ENCODE data around the gene PRDM16. TPM values are rescaled to one million over a fixed set of nuclear protein-coding genes. Genes with fewer than 3 reads are reported as not detected.
A peak's percentile ranks its signal among the peaks of the same experiment; 100 is the strongest.

Gene PRDM16
- total RNA-seq, 4 donors from 2014 or later: 15.7 to 54.3 (median 27.6) TPM

DNA sequence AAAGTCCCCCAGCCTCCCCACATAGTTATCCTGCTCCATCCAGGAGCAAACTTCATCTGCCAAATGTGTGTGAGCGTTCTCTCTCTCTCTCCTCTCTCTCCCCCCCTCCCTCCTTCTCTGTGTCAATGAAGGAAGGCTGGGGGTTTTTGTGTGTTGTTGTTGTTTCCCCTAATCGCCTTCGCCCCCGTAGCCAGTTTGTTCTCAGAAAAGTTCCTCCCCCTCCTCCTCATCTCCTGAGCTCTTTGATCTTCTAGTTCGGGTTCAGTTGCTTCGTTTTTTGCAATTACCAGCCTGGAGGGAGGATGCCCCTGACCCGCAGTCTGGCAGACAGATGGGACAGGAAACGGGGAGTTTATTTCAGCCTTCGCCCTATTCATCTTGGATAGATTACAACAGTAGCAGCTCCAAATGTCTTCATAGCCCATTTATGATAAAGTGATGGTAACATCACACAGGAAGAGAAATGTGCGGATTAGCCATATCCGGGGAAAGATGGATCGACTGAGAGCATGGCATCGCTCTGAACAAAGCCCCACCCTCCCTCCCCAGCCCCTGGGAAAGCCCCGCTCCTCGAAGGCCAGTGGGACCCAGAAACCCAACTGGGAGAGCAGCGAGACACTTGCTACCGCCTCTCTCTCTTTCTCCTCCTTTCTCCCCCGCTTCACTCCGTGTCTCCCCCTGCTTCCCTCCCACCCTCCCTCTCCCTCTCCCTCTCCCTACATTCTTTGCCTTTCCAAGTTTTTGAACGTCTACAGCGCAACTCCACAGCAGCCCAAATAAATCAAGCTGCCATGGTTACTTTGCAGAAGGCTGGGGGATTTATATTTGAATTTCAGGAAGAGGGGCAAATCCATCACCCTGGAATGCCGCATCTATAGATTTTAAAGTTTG, 245.7 kb downstream of the PRDM16 start:
- intact Hi-C loops (cut with DNase I): no loop called here
- Histone ChIP-seq H3K36me3 (no peaks in the 10 kb centered on the region), H3K27ac (peak overlapping the region in 2 of 3 donors; percentile 80 to 83), H3K4me3 (replicated peaks in 1 of 3) (no peak overlapping the region), H3K9me3 (no peaks in the 10 kb centered on the region), H3K27me3 (no peaks in the 10 kb centered on the region), H3K4me1 (peaks cover 21 to 44% of the 10 kb centered on the region in 2 donors)
- no peak for DNase-seq
- WGBS, 2 donors: 57% methylated on average over 22 of the region's 22 CpGs
- TF ChIP-seq, protein P1, sequence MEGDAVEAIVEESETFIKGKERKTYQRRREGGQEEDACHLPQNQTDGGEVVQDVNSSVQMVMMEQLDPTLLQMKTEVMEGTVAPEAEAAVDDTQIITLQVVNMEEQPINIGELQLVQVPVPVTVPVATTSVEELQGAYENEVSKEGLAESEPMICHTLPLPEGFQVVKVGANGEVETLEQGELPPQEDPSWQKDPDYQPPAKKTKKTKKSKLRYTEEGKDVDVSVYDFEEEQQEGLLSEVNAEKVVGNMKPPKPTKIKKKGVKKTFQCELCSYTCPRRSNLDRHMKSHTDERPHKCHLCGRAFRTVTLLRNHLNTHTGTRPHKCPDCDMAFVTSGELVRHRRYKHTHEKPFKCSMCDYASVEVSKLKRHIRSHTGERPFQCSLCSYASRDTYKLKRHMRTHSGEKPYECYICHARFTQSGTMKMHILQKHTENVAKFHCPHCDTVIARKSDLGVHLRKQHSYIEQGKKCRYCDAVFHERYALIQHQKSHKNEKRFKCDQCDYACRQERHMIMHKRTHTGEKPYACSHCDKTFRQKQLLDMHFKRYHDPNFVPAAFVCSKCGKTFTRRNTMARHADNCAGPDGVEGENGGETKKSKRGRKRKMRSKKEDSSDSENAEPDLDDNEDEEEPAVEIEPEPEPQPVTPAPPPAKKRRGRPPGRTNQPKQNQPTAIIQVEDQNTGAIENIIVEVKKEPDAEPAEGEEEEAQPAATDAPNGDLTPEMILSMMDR (IDR thresholded peaks at IDR 0.05): no peak
- TF ChIP-seq POLR2A (IDR thresholded peaks at IDR 0.05): no peak

DNA sequence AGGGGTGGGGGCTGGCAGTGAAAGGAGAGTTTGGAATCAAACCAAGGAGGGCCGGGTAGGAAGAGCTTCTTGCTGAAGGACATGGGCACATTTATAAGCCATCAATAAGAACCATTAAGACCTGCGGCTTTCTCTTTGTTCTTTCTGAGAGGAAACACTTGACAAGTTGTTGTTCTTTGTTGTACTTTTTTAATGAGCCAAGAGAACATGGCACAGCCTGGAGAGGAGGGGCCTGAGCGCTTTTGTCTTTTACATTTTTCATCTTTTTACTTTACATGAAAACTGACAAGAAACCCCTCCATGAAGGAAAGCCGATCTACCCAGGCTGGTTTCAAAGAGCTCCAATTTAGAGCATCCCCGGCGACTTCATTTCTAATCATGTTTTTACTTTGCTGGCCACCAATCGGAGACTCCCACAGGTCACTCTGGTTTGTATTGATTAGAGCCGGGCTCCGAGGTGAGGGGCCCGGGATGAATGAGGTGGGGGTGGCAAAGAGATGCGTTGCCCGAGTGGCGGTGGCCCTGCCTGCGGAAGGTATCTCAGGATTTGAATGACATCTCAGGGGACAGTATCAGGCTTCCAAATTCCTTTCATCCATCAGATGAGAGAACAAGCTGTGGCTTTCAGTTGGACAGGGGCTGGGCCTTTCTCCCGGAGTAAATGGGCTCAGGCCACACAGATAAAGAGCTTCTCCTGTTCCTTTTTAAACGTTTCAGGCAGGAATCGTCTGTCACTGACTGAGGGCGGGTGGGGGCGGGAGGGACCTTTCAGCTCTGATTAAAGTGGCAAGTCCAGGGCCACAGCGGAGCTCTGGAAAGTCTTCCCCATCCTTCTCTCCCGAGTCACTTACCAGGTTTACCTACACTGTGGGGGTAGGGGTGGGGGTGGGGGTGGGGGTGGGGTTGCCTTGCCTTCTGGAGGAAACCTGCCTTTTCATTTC, 246.7 kb downstream of the PRDM16 start:
- Histone ChIP-seq H3K36me3 (no peaks in the 10 kb centered on the region), H3K27ac (no peak overlapping the region)
- intact Hi-C loops (cut with DNase I): no loop called here

DNA sequence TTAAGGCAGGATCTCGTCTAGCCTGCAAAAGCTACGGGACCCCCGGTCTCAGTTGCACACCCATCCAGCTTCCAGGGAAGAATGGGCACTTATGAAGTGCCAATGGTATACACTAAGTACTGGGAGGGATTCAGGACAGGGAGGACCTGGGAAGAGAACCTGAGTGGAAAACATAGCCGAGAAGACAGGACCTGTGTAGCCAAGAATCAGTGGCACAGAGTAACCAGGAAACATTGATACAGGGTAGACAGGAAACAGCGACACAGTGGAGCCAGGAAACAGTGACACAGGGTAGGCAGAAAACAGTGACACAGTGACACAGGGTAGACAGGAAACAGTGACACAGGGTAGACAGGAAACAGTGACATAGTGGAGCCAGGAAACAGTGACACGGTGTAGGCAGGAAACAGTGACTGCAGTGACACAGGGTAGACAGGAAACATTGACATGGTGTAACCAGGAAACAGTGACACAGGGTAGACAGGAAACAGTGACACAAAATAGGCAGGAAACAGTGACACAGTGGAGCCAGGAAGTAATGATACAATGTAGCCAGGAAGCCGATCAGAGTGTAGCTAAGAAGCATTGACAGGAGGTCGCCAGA, 247.4 kb downstream of the PRDM16 start:
- intact Hi-C loops (cut with DNase I): no loop called here
- Histone ChIP-seq H3K36me3 (no peaks in the 10 kb centered on the region), H3K27ac (no peak overlapping the region), H3K9me3 (no peaks in the 10 kb centered on the region), H3K27me3 (no peaks in the 10 kb centered on the region), H3K4me1 (peaks cover 25 to 56% of the 10 kb centered on the region in 2 donors), H3K4me3 (replicated peaks in 1 of 3) (no peak overlapping the region)
- 82 to 84% methylated on average over 8 of the region's 8 CpGs for WGBS, 2 donors
- TF ChIP-seq POLR2A (IDR thresholded peaks at IDR 0.05): no peak
- TF ChIP-seq, protein P1 (IDR thresholded peaks at IDR 0.05): no peak
- no peak for DNase-seq

More for the DNA sequence above, 246.7 kb downstream of the PRDM16 start:
- H3K4me1 ChIP-seq: peaks cover 24 to 52% of the 10 kb centered on the region in 2 donors
- H3K4me3 ChIP-seq (replicated peaks in 1 of 3): no peak overlapping the region
- no peaks in the 10 kb centered on the region for H3K9me3 ChIP-seq
- H3K27me3 ChIP-seq: no peaks in the 10 kb centered on the region
- 66 to 67% methylated on average over 21 of the region's 21 CpGs for WGBS, 2 donors
- no peak for DNase-seq
- TF ChIP-seq POLR2A (IDR thresholded peaks at IDR 0.05): no peak
- TF ChIP-seq, protein P1 (IDR thresholded peaks at IDR 0.05): no peak

DNA sequence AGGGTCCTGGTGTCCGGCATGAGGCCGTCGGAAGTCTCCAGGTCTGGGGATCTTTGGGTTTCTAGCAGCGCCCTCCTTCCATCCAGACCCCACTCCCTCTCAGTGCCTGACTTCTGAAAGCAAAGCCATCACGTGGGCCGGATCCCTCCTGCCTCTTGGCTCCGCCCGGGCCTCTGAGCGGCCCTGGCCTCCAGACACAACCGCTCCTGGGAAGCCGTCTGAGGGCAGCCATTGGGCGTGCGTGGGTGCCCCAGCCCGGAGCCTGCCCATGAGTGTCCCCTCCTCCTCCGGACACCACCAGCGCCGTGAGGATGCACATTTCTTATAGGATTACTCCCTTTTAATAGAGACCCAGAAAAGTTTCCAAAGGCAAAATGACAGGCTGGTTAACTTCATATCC, 248.5 kb downstream of the PRDM16 start:
- Histone ChIP-seq H3K4me1 (peaks cover 27 to 53% of the 10 kb centered on the region in 2 donors), H3K36me3 (no peaks in the 10 kb centered on the region), H3K27me3 (no peaks in the 10 kb centered on the region), H3K27ac (no peak overlapping the region), H3K9me3 (no peaks in the 10 kb centered on the region), H3K4me3 (replicated peaks in 1 of 3) (no peak overlapping the region)
- intact Hi-C loops (cut with DNase I): no loop called here
- TF ChIP-seq, protein P1 (IDR thresholded peaks at IDR 0.05): no peak
- no peak for TF ChIP-seq POLR2A (IDR thresholded peaks at IDR 0.05)
- DNase-seq: no peak
- WGBS, 2 donors: 92 to 95% methylated on average over 17 of the region's 17 CpGs

All from thyroid gland (tissue), 4 donors.